Fibroblast of lung (primary cell): Measurements from ENCODE around the gene GNAZ. TPM values are rescaled to one million over a fixed set of nuclear protein-coding genes. Genes with fewer than 3 reads are reported as not detected.

Experiments used
- DNase-seq, 2 donors: peaks; one replicate each; pipeline versions ENCODE4 v3.0.0 to v3.0.0-alpha.2; 2010; ENCODE audit warnings: low read depth in 2 of 2
- H2AFZ ChIP-seq: 2 replicates; pipeline ENCODE4 v1.5.1; 2012; ENCODE audit warnings: low read length, control low read depth, inconsistent platforms
- H3K27ac ChIP-seq: 2 replicates; pipeline ENCODE4 v1.5.1; 2011; ENCODE audit warnings: low read length, control low read depth; ENCODE audit not compliant: insufficient read depth
- H3K27me3 ChIP-seq: 2 replicates; pipeline ENCODE4 v1.5.1; 2011; ENCODE audit warnings: mild to moderate bottlenecking, low read length; ENCODE audit not compliant: control insufficient read depth, insufficient read depth
- H3K36me3 ChIP-seq: 2 replicates; pipeline ENCODE4 v1.5.1; 2011; ENCODE audit warnings: low read length; ENCODE audit not compliant: control insufficient read depth, insufficient read depth
- H3K4me1 ChIP-seq: 2 replicates; pipeline ENCODE4 v1.5.1; 2011; ENCODE audit warnings: low read length; ENCODE audit not compliant: control insufficient read depth, insufficient read depth; ENCODE audit errors: extremely low read depth
- H3K4me2 ChIP-seq: 2 replicates; pipeline ENCODE4 v1.5.1; 2011; ENCODE audit warnings: low read length, control low read depth; ENCODE audit not compliant: insufficient read depth; ENCODE audit errors: extremely low read depth
- H3K4me3 ChIP-seq, 4 experiments: fragments of 200-600 bp in 1 of 4; sonication (generic) in 1 of 4; replicated peaks in 1 of 4; 2 replicates each; pipeline ENCODE4 v1.5.1; 2011 to 2016; ENCODE audit warnings: low read length in 4 of 4, low read depth in 3 of 4, mild to moderate bottlenecking in 3 of 4, control low read depth in 2 of 4, inconsistent platforms in 1 of 4, mixed read lengths in 1 of 4; ENCODE audit not compliant: insufficient read depth in 1 of 4; ENCODE audit errors: control extremely low read depth in 1 of 4
- H3K79me2 ChIP-seq: 2 replicates; pipeline ENCODE4 v1.5.1; 2012; ENCODE audit warnings: mild to moderate bottlenecking, low read length, inconsistent platforms; ENCODE audit not compliant: control insufficient read depth, insufficient read depth
- H3K9ac ChIP-seq: 2 replicates; pipeline ENCODE4 v1.5.1; 2011; ENCODE audit warnings: mild to moderate bottlenecking, low read length, control low read depth; ENCODE audit not compliant: insufficient read depth
- H3K9me3 ChIP-seq: 2 replicates; pipeline ENCODE4 v1.5.1; 2012; ENCODE audit warnings: low read depth, low read length; ENCODE audit not compliant: control insufficient read depth, insufficient read depth
- H4K20me1 ChIP-seq: 2 replicates; pipeline ENCODE4 v1.5.1; 2011; ENCODE audit warnings: low read length; ENCODE audit not compliant: control insufficient read depth, insufficient read depth; ENCODE audit errors: extremely low read depth
- EZH2 ChIP-seq: IDR thresholded peaks from 2 replicates; pipeline ENCODE4 v1.5.1; 2012; ENCODE audit warnings: low read length, control low read depth, mild to moderate bottlenecking; ENCODE audit errors: missing control alignments
- polyA plus RNA-seq, 2 donors: library from polyadenylated mRNA; depleted of rRNA in 1 of 2; stranded (reverse) in 1 of 2; unstranded in 1 of 2; fragments of >200 nt; gene quantifications; 2 replicates each; pipeline ENCODE4 v1.2.1, GENCODE V29; 2011 to 2012; ENCODE audit warnings: missing spikeins in 1 of 2
- total RNA-seq: library from RNA; depleted of rRNA; stranded (reverse); fragments of >200 nt; gene quantifications from 2 replicates; pipeline ENCODE4 v1.2.1, GENCODE V29; 2014
- TF ChIP-seq, protein P1 (sequence below), 2 donors: IDR thresholded peaks in 1 of 2; conservative IDR thresholded peaks in 1 of 2; 1 replicate in 1 of 2; 2 replicates in 1 of 2; pipeline ENCODE4 v1.5.1; 2011 to 2012; ENCODE audit warnings: low read length in 2 of 2, control low read depth in 1 of 2, inconsistent platforms in 1 of 2, low read depth in 1 of 2, mild to moderate bottlenecking in 1 of 2

GNAZ gene
- total and polyA plus RNA-seq, 2 donors (not counting 1 experiment from before 2014, with no cell fraction given) = 0.22 to 1.7 TPM

DNA sequence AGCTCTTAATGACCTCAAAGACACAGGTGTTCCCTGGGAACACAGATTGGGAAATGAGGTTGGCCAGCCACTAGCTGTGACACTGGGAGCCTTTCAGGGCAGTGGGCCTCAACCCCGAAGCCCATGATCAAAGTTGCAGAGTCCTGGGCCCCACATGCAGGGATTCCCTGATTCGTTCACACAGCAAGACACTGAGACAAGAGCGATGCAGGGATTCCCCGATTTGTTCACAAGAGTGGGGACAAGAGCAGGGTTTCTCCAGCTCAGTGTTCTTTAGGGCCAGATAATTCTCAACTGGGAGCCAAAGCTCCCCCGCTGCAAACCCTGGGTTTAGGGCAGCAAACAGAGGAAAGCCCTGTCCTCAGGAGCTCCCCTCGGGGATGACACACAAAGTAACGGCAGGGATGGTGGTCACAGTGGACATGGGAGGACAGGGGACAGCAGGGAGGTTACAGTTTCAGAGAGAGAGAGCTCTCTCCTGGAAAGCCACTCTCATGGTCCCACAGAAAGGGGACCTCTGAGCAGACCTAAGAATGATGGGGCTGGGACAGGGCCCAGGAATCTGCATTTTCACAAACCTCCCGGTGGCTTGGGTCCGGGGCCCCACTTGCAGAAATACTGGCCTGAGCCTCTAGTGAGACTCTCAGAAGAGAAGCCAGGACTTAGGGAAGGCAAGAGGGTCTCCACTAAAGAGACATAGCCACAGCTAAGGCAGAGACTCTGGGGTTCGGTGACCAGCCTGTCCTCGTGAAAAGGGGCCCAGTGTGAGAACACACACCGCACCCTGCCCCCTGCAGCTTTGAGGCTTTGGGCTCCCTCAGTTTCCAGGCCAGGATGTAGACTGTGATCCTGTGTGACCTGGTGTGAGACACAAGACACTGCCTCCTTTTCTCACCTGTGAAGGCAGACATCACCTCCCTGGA, 7.4 kb upstream of the GNAZ start:
- Histone ChIP-seq H3K4me3 (no peak overlapping the region), H3K27ac (no peak overlapping the region), H3K4me2 (no peak overlapping the region), H3K9me3 (no peaks in the 10 kb centered on the region), H3K4me1 (no peaks in the 10 kb centered on the region), H3K9ac (no peak overlapping the region), H3K79me2 (no peaks in the 10 kb centered on the region), H4K20me1 (no peaks in the 10 kb centered on the region), H3K36me3 (no peaks in the 10 kb centered on the region), H3K27me3 (no peaks in the 10 kb centered on the region), H2AFZ (no peak overlapping the region)
- DNase-seq = no peak
- no peak for TF ChIP-seq EZH2
- TF ChIP-seq, protein P1, sequence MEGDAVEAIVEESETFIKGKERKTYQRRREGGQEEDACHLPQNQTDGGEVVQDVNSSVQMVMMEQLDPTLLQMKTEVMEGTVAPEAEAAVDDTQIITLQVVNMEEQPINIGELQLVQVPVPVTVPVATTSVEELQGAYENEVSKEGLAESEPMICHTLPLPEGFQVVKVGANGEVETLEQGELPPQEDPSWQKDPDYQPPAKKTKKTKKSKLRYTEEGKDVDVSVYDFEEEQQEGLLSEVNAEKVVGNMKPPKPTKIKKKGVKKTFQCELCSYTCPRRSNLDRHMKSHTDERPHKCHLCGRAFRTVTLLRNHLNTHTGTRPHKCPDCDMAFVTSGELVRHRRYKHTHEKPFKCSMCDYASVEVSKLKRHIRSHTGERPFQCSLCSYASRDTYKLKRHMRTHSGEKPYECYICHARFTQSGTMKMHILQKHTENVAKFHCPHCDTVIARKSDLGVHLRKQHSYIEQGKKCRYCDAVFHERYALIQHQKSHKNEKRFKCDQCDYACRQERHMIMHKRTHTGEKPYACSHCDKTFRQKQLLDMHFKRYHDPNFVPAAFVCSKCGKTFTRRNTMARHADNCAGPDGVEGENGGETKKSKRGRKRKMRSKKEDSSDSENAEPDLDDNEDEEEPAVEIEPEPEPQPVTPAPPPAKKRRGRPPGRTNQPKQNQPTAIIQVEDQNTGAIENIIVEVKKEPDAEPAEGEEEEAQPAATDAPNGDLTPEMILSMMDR (conservative IDR thresholded peaks at IDR 0.05 in 1 of 2, IDR thresholded peaks at IDR 0.05 in 1 of 2; ENCODE audit: low read depth in 1 of 2, low read length in 2 of 2) = no peak

DNA sequence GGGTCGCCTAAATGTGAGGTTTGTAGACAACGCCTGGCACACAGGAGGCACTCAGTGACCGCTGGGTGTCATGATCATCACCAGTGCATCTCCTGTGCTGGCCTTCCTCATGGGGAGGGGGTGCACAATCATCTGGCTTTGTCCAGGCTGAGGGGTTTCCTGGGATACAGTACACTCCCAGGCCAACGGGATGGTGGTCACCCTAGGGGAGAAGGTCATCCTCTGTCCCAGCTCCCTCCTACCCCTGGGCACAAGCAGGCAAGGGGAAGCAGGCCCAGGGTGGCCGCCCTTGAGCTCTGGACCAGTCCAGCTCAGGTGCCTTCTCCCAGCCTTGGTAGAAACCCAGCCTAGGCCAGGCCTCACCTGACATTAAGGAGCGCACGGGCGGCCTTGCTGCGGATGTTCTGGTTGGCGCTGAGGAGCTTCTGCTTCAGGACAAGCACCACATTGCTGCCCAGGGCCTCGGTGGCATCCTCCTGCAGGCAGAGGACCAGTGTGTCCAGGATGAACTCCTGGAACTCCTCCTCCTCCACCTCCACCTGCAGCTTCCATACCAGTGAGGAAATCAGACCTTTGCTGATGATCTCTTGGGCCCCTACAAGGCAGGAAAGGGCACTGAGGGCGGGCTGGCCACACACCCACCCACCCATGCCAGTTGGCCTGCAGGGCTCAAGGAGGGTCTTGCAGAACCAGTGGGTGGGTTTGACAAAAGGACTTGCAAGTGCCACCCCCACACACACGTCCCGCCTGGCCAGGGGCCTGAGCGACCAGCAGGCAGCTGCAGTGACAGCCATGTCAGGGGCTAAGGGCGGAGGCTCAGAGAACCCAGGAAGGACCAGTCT, 6.6 kb upstream of the GNAZ start:
- H3K79me2 ChIP-seq = no peaks in the 10 kb centered on the region
- H3K9me3 ChIP-seq = no peaks in the 10 kb centered on the region
- TF ChIP-seq, protein P1 (conservative IDR thresholded peaks at IDR 0.05 in 1 of 2, IDR thresholded peaks at IDR 0.05 in 1 of 2; ENCODE audit: low read depth in 1 of 2, low read length in 2 of 2) = no peak
- H2AFZ ChIP-seq = no peak overlapping the region
- H3K27me3 ChIP-seq = peaks cover 1% of the 10 kb centered on the region
- no peak overlapping the region for H3K27ac ChIP-seq
- no peak overlapping the region for H3K9ac ChIP-seq
- no peak overlapping the region for H3K4me2 ChIP-seq
- H3K4me1 ChIP-seq = no peaks in the 10 kb centered on the region
- no peak for DNase-seq
- no peak overlapping the region for H3K4me3 ChIP-seq
- no peaks in the 10 kb centered on the region for H4K20me1 ChIP-seq
- H3K36me3 ChIP-seq = no peaks in the 10 kb centered on the region

DNA sequence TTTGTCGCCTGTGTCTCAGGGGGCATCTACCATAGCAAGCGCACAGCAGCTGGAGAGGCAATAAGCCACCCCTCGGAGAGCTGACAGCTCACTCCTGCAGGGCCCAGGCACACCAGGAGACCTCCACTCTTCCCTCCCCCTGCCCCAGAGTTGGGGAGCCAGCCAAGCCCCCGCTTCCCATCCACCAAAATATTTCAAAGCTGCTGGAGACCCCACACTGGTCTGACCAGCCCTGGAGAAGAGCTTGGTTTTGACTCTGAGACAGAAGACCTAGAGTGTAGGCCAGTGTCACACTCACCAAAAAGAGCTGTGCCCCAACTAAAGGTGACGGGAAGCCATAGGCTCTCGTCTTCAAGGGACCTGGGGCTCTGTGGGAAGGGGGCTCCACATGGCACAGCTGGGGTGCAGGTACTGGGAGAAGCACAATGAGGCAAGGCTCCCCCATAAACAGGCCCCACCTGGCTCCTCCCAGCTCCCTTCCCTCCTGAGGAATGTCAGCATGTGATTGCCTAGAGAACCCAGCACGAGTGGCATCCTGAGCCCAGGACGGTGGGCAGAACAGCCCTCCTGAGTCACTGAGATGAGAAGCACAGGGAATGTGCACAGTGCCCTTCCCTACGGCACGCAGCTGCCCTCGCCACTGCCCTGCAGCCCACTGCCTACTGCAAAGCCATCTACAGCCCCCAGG, 5.8 kb upstream of the GNAZ start:
- H3K4me2 ChIP-seq = no peak overlapping the region
- TF ChIP-seq, protein P1 (conservative IDR thresholded peaks at IDR 0.05 in 1 of 2, IDR thresholded peaks at IDR 0.05 in 1 of 2; ENCODE audit: low read depth in 1 of 2, low read length in 2 of 2) = no peak
- TF ChIP-seq EZH2 = no peak
- H4K20me1 ChIP-seq = no peaks in the 10 kb centered on the region
- H3K4me3 ChIP-seq = no peak overlapping the region
- no peak for DNase-seq
- peaks cover under 1% of the 10 kb centered on the region for H3K4me1 ChIP-seq
- no peaks in the 10 kb centered on the region for H3K36me3 ChIP-seq
- no peak overlapping the region for H3K9ac ChIP-seq
- no peak overlapping the region for H3K27ac ChIP-seq
- H3K79me2 ChIP-seq = no peaks in the 10 kb centered on the region
- no peaks in the 10 kb centered on the region for H3K9me3 ChIP-seq
- H3K27me3 ChIP-seq = peaks cover 6% of the 10 kb centered on the region
- H2AFZ ChIP-seq = no peak overlapping the region
